NCI-H510A treated with DMSO at 0.1 percent for 48 hours (cell line): ENCODE measurements around the gene RBP5.

ENCODE experiments used
- DNase-seq: peaks from one replicate; lab custom pipeline; 2025; lab: John Stamatoyannopoulos, UW

Gene RBP5

GRCh38 chr12:7128681-7129286 is at the start of gene RBP5:
RBP5 (minus strand) TSS chr12:7128889; CDS start chr12:7128775, 114 bp downstream.
- DNase-seq, result no peak

GRCh38 chr12:7178481-7178880 is 49.8 kb upstream of the RBP5 start:
- DNase-seq, result no peak

GRCh38 chr12:7176595-7176994 is 47.9 kb upstream of the RBP5 start:
- no peak for DNase-seq

- no peak for DNase-seq
Measured at GRCh38 chr12:7175493-7175892, 46.8 kb upstream of the RBP5 start.

- no peak for DNase-seq
Measured at GRCh38 chr12:7171854-7172253, 43.2 kb upstream of the RBP5 start.

GRCh38 chr12:7169951-7170350 is 41.3 kb upstream of the RBP5 start:
- DNase-seq, result no peak

- peak; percentile 64 for DNase-seq
Measured at GRCh38 chr12:7162691-7163114, 34.0 kb upstream of the RBP5 start.

GRCh38 chr12:7161811-7162210 is 33.1 kb upstream of the RBP5 start:
- DNase-seq, result no peak

- DNase-seq, result no peak
Measured at GRCh38 chr12:7161327-7161726, 32.6 kb upstream of the RBP5 start.

- no peak for DNase-seq
Measured at GRCh38 chr12:7160183-7160582, 31.5 kb upstream of the RBP5 start.

- DNase-seq, result no peak
Measured at GRCh38 chr12:7158781-7159609, 30.3 kb upstream of the RBP5 start.

GRCh38 chr12:7157391-7157790 is 28.7 kb upstream of the RBP5 start:
- no peak for DNase-seq

GRCh38 chr12:7156259-7157197 is 27.8 kb upstream of the RBP5 start:
- no peak for DNase-seq

- peak; percentile 92 for DNase-seq
Measured at GRCh38 chr12:7155471-7156034, 26.9 kb upstream of the RBP5 start.

GRCh38 chr12:7154901-7155470 is 26.3 kb upstream of the RBP5 start:
- DNase-seq, result no peak

- no peak for DNase-seq
Measured at GRCh38 chr12:7154042-7154441, 25.4 kb upstream of the RBP5 start.

GRCh38 chr12:7152818-7153217 is 24.1 kb upstream of the RBP5 start:
- no peak for DNase-seq

GRCh38 chr12:7151532-7151931 is 22.8 kb upstream of the RBP5 start:
- DNase-seq, result no peak

GRCh38 chr12:7150841-7151240 is 22.2 kb upstream of the RBP5 start:
- no peak for DNase-seq

- no peak for DNase-seq
Measured at GRCh38 chr12:7150356-7150755, 21.7 kb upstream of the RBP5 start.

GRCh38 chr12:7146906-7147305 is 18.2 kb upstream of the RBP5 start:
- no peak for DNase-seq

GRCh38 chr12:7146228-7146627 is 17.5 kb upstream of the RBP5 start:
- DNase-seq, result no peak
